PC-3 (cell line): ENCODE measurements around the gene ACAN. TPM values are rescaled to one million over a fixed set of nuclear protein-coding genes. Genes with fewer than 3 reads are reported as not detected.

Source experiments
- ATAC-seq: fragments of 200-7000 bp; cut with Tn5 transposase; 2 replicates; pipeline ENCODE4 v1.9.1; 2020; ENCODE audit warnings: mild to moderate bottlenecking, moderate library complexity
- BruUV-seq: library from RNA; stranded (reverse); fragments of 400-500 nt; replicated peaks from 2 replicates; lab custom pipeline; 2021; lab: Mats Ljungman, UMichigan
- CTCF ChIA-PET: fragments of 300-600 bp; sonication (Branson Sonifier 250); formaldehyde crosslinking; loops from one replicate; lab custom pipeline; 2022; ENCODE audit warnings: antibody characterized with exemption; lab: Charles Lee
- POLR2A ChIA-PET: fragments of 300-600 bp; sonication (Branson Sonifier 250); formaldehyde crosslinking; loops from one replicate; lab custom pipeline; 2022; ENCODE audit warnings: antibody characterized with exemption; ENCODE audit not compliant: unreplicated experiment; lab: Charles Lee
- DNase-seq: peaks from one replicate; pipeline ENCODE4 v3.0.0-alpha.2; 2015
- H2AFZ ChIP-seq: fragments of 300-600 bp; sonication (generic); 2 replicates; pipeline ENCODE4 v1.6.0; 2016; ENCODE audit warnings: antibody characterized with exemption, low read length
- H3F3A ChIP-seq: fragments of 300-600 bp; sonication (generic); one replicate; pipeline ENCODE4 v1.6.0; 2017; ENCODE audit warnings: antibody characterized with exemption, low read length, control low read depth, mild to moderate bottlenecking; ENCODE audit not compliant: unreplicated experiment
- H3K27ac ChIP-seq: fragments of 300-600 bp; sonication (generic); 2 replicates; pipeline ENCODE4 v1.5.1; 2016; ENCODE audit warnings: mild to moderate bottlenecking, low read length
- H3K27me3 ChIP-seq: fragments of 300-600 bp; sonication (generic); 2 replicates; pipeline ENCODE4 v1.6.1; 2016; ENCODE audit warnings: low read length, mixed read lengths
- H3K36me3 ChIP-seq: fragments of 300-600 bp; sonication (generic); 2 replicates; pipeline ENCODE4 v1.6.1; 2016; ENCODE audit warnings: low read depth, mixed run types, low read length, mixed read lengths
- H3K4me1 ChIP-seq: fragments of 300-600 bp; sonication (generic); 2 replicates; pipeline ENCODE4 v1.5.1; 2016; ENCODE audit warnings: low read length; ENCODE audit not compliant: insufficient read depth
- H3K4me2 ChIP-seq: fragments of 300-600 bp; sonication (generic); 2 replicates; pipeline ENCODE4 v1.6.0; 2016; ENCODE audit warnings: low read length
- H3K4me3 ChIP-seq: fragments of 300-600 bp; sonication (generic); 2 replicates; pipeline ENCODE4 v1.5.1; 2016; ENCODE audit warnings: mild to moderate bottlenecking, low read length, mixed read lengths
- H3K79me2 ChIP-seq: fragments of 300-600 bp; sonication (generic); 2 replicates; pipeline ENCODE4 v1.6.1; 2017; ENCODE audit warnings: low read length, mixed read lengths
- H3K9ac ChIP-seq: fragments of 300-600 bp; sonication (generic); 2 replicates; pipeline ENCODE4 v1.6.0; 2016; ENCODE audit warnings: mild to moderate bottlenecking, low read length
- H3K9me2 ChIP-seq: fragments of 300-600 bp; sonication (generic); replicated peaks from 2 replicates; pipeline ENCODE4 v1.6.1; 2016; ENCODE audit warnings: mixed run types, low read length, mixed read lengths
- H3K9me3 ChIP-seq: fragments of 300-600 bp; sonication (generic); 2 replicates; pipeline ENCODE4 v1.6.1; 2016; ENCODE audit warnings: low read length, mixed read lengths
- H4K20me1 ChIP-seq: fragments of 300-600 bp; sonication (generic); 2 replicates; pipeline ENCODE4 v1.6.1; 2016; ENCODE audit warnings: low read length, mixed read lengths
- CTCF ChIP-seq: fragments of 300-600 bp; sonication (generic); conservative IDR thresholded peaks from 2 replicates; pipeline ENCODE4 v1.5.1; 2017; ENCODE audit warnings: antibody characterized with exemption, low read depth, mild to moderate bottlenecking, low read length
- EZH2 ChIP-seq: fragments of 300-600 bp; sonication (generic); IDR thresholded peaks from one replicate; pipeline ENCODE4 v1.6.1; 2017; ENCODE audit warnings: antibody characterized with exemption, mild to moderate bottlenecking, low read length; ENCODE audit not compliant: unreplicated experiment
- EZH2phosphoT487 ChIP-seq: fragments of 300-600 bp; sonication (generic); IDR thresholded peaks from 2 replicates; pipeline ENCODE4 v1.6.1; 2018; ENCODE audit warnings: mild to moderate bottlenecking, antibody characterized with exemption, low read length, borderline replicate concordance
- intact Hi-C: fragments of 100-400 bp; cut with micrococcal nuclease; formaldehyde crosslinking; loops from 2 replicates; pipeline ENCODE4 v1.9.0; 2023
- total RNA-seq: library from RNA; depleted of rRNA; stranded (reverse); fragments of >200 nt; gene quantifications from 2 replicates; pipeline ENCODE4 v1.2.3, GENCODE V29; 2014

Gene ACAN
- total RNA-seq, 1 experiment from 2014 or later, result not detected

GRCh38 chr15:88874684-88875083 lies 71.4 kb downstream of the ACAN start:
- Histone ChIP-seq H3K9ac (no peak overlapping the region), H2AFZ (no peak overlapping the region), H3K4me1 (peaks cover 4% of the 10 kb centered on the region; the same call in 1 of the 2 replicates), H3K79me2 (no peaks in the 10 kb centered on the region), H3K9me2 (no peaks in the 10 kb centered on the region), H3K36me3 (no peaks in the 10 kb centered on the region), H4K20me1 (no peaks in the 10 kb centered on the region), H3K4me3 (no peak overlapping the region), H3K4me2 (no peak overlapping the region), H3K27me3 (peaks cover 21% of the 10 kb centered on the region; the same call in 1 of the 2 replicates), H3K27ac (no peak overlapping the region), H3F3A (no peaks in the 10 kb centered on the region), H3K9me3 (no peaks in the 10 kb centered on the region)
- ChIA-PET CTCF (no interaction called here), POLR2A (no interaction called here)
- no TSS peak for BruUV-seq
- no peak for TF ChIP-seq EZH2
- TF ChIP-seq EZH2phosphoT487, result no peak
- TF ChIP-seq CTCF, result no peak
- no peak for ATAC-seq
- no peak for DNase-seq
- intact Hi-C loops, result no loop called here

- Histone ChIP-seq H3K36me3 (no peaks in the 10 kb centered on the region), H2AFZ (no peak overlapping the region), H3K9me2 (no peaks in the 10 kb centered on the region), H4K20me1 (no peaks in the 10 kb centered on the region), H3K4me1 (peaks cover 4% of the 10 kb centered on the region; the same call in 1 of the 2 replicates), H3K9ac (no peak overlapping the region), H3K27me3 (peaks cover 21% of the 10 kb centered on the region; the same call in 1 of the 2 replicates), H3K4me2 (no peak overlapping the region), H3K27ac (no peak overlapping the region), H3K79me2 (no peaks in the 10 kb centered on the region), H3F3A (no peaks in the 10 kb centered on the region), H3K9me3 (no peaks in the 10 kb centered on the region), H3K4me3 (no peak overlapping the region)
- TF ChIP-seq CTCF, result no peak
- no peak for TF ChIP-seq EZH2
- no peak for TF ChIP-seq EZH2phosphoT487
- DNase-seq (no peak), ATAC-seq (no peak)
- ChIA-PET CTCF (no interaction called here), POLR2A (no interaction called here)
- intact Hi-C loops, result no loop called here
- BruUV-seq, result no TSS peak
These were observed 73.3 kb downstream of the ACAN start for GRCh38 chr15:88876573-88876972.

GRCh38 chr15:88877415-88877814 lies 74.2 kb downstream of the ACAN start:
- H3F3A ChIP-seq, result no peaks in the 10 kb centered on the region
- no TSS peak for BruUV-seq
- DNase-seq (no peak), ATAC-seq (no peak)
- H3K4me2 ChIP-seq, result no peak overlapping the region
- intact Hi-C loops, result no loop called here
- no peaks in the 10 kb centered on the region for H3K9me2 ChIP-seq
- H4K20me1 ChIP-seq, result no peaks in the 10 kb centered on the region
- peaks cover 4% of the 10 kb centered on the region; the same call in 1 of the 2 replicates for H3K4me1 ChIP-seq
- 0 out of 2 replicates have a peak, but pooled peaks cover 16% of the 10 kb centered on the region for H3K27me3 ChIP-seq
- no peak for TF ChIP-seq CTCF
- no peak for TF ChIP-seq EZH2
- TF ChIP-seq EZH2phosphoT487, result no peak
- no peak overlapping the region for H2AFZ ChIP-seq
- H3K36me3 ChIP-seq, result no peaks in the 10 kb centered on the region
- ChIA-PET POLR2A (no interaction called here), CTCF (no interaction called here)
- no peak overlapping the region for H3K4me3 ChIP-seq
- no peak overlapping the region for H3K27ac ChIP-seq
- no peaks in the 10 kb centered on the region for H3K79me2 ChIP-seq
- H3K9ac ChIP-seq, result no peak overlapping the region
- H3K9me3 ChIP-seq, result no peaks in the 10 kb centered on the region
